LNCAP (cell line): ENCODE results near the gene MRO.

Experiments
- TF ChIP-seq, protein P1 (sequence below): fragments of 450-650 bp; IDR thresholded peaks from 2 replicates; pipeline ENCODE4 v1.5.1; 2017; ENCODE audit warnings: mild to moderate bottlenecking

The MRO gene

DNA sequence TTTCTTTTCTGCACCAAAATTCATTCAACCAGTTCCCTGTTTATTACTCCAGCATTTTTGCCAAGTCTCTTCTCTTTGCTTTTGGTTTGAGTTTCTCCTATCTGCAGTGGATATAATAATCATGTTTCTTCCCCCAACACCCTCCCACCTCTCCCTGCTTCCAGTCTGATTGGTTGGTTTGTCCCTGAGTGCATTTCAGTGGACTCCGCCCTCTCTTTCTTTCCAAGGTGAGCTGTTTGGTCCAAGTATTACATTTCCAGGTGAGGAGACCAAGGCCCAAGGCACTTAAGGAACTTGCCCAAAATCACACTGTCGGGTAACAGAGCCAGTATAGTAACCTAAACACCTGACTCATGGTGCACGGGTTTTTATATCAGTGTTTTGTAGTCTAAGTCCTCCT, 17.7 kb downstream of the MRO start:
- TF ChIP-seq, protein P1, sequence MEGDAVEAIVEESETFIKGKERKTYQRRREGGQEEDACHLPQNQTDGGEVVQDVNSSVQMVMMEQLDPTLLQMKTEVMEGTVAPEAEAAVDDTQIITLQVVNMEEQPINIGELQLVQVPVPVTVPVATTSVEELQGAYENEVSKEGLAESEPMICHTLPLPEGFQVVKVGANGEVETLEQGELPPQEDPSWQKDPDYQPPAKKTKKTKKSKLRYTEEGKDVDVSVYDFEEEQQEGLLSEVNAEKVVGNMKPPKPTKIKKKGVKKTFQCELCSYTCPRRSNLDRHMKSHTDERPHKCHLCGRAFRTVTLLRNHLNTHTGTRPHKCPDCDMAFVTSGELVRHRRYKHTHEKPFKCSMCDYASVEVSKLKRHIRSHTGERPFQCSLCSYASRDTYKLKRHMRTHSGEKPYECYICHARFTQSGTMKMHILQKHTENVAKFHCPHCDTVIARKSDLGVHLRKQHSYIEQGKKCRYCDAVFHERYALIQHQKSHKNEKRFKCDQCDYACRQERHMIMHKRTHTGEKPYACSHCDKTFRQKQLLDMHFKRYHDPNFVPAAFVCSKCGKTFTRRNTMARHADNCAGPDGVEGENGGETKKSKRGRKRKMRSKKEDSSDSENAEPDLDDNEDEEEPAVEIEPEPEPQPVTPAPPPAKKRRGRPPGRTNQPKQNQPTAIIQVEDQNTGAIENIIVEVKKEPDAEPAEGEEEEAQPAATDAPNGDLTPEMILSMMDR = no peak

DNA sequence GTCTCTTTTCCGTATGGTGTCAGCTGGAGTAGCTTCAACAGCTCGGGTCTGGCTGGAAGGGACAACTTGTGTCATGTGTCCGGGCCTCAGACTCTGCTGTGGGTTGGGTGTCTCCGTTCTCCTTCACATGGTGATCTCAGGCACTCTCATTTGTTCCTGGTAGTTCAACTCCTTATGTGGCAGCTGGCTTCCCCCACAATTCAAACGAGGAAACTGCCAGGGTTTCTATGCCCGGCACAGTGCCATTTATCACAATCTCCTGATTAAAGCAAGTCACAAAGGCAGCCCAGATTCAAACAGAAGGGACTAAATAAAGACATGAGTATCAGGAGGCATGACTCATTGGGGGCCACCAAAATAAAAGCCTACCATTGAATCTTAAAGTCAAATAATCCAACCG, 22.7 kb downstream of the MRO start:
- TF ChIP-seq, protein P1 = no peak

DNA sequence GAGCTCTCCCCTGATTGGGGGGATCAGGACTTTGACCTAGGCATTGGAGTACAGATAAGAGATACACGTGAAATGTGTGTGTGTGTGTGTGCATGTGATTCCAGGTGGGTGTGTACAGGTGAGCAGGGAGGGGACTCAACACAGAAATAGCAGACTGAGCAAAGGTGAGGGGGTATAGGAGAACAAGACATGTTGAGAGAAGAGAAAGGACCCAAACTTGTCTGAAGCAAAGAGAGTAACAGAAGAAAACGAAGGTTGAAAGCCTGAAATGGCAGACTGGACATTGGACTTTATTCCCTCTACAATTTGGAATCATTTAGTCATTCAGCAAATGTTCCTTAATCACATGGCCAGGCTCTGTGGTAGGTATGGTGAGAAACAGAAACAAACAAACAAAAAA, 23.3 kb downstream of the MRO start:
- TF ChIP-seq, protein P1 = no peak

DNA sequence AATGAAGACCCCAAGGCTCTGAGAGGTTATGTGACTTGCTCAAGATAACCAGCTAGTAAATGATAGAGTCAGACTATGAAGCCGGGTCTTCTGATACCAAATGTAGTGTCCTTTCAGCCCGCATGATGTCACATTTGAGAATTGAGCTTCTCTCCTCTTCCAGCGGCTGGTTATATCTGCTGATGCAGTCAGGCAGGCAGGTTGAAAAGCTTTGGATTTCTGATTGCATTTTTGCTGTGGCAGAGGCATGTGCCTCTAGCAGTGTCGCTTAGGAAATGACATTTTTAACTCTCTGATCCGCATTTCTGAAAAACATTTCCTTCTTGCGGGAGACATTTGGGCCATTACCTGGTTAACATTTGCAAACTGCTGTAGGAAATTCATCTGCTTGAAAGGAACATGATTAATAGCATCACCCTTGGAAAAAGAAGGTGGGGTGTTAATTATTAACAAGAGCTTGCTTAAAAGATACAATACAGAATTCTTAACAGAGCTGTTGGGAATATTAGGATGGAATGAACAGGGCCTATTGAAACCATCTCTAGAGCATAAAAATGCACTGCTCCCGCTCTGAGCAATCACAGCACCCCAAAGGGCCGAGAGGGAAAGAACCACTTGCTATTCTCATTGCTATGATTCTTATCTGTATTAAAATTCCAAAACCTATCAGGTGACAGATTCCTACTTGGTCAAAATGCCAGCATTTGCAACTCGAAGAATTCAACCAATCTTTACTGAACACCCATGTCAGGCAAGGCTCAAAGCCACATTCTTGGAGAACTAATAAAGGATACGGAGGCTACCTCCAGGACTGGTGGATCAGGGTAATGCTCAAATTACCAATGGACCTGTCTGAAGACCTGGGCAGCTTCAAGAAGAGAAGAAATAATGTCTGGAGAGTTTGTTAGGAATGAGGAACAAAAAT, 25.9 kb downstream of the MRO start:
- TF ChIP-seq, protein P1 = no peak

DNA sequence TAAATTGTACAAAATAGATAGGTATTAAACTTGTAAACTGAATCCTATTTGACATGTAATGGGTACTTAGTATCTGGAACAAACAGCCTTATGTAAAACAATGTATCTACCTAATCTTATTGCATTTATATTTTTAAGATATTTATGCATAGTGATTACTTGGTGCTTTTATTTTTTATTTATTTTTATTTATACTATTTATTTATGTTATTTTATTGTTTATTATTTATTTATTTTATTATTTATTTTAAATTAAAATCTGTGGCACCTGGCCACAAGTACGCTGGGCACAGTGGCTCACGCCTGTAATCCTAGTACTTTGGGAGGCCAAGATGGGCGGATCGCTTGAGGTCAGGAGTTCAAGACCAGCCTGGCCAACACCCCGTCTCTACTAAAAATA, 26.9 kb downstream of the MRO start:
- TF ChIP-seq, protein P1 = no peak

DNA sequence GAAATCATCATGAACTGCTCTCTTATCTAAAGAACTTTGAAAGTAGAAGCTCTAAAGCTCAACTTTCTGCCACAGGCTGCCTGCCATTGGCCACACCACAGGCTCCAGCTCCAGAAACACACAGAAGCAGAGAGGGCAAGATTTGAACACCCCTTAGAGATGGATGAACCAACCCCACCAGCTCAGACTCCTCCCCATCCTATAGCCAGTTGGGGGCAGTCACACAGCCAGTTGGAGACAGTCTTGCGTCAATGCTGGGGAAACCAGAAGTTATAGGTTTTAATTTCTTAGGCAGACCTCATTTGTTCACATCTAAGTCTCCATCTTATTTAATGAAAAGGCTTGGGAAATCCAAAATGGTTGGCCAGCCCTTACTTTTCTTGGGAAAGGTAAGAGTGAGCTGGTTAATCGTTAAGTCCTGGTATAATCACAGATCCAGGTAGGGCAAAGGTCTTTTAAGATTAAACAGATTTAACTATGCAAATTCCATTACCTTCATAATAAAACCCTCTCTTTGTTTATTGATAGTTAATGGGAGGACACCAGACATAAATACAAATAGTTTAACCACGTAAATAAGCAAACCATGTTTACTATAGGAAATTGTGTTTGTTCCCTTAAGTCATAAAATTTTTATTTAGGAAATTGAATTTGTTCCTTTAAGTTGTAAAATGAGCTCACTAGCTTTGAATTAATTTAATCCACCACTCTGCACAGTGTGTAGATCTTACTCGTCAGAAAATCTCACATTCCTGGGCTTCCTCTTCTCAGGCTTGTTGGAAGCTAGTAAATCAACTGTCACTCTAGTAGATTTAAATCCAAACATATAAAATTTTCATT, 28.0 kb downstream of the MRO start:
- TF ChIP-seq, protein P1 = no peak; the same call in 1 of the 2 replicates

DNA sequence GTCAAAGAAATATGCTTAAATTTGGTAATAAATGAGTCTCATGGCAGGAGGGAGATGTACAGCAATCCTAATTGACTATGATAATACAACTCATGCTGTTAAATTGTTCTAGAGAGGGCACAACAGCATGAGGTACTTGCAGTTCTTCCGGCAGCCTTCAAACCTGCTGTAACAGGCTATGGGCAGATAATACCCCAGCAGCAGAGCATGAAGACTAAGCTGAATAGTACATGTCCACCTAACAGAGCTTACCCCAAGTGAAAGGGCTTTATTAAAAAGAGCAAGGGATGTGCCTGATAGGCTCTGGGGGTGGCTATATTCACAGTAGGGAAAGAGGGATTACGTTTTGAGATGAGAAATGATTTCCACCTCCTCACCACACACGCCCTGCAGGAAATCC, 28.9 kb downstream of the MRO start:
- TF ChIP-seq, protein P1 = no peak
